GM12872 (cell line): ENCODE measurements around the gene YPEL1.

Source experiments
- TF ChIP-seq, protein P1 (sequence below): IDR thresholded peaks from 3 replicates; pipeline ENCODE4 v1.5.1; 2011; ENCODE audit warnings: low read depth, mild to moderate bottlenecking, low read length, moderate library complexity; ENCODE audit not compliant: insufficient read depth

YPEL1 gene

DNA sequence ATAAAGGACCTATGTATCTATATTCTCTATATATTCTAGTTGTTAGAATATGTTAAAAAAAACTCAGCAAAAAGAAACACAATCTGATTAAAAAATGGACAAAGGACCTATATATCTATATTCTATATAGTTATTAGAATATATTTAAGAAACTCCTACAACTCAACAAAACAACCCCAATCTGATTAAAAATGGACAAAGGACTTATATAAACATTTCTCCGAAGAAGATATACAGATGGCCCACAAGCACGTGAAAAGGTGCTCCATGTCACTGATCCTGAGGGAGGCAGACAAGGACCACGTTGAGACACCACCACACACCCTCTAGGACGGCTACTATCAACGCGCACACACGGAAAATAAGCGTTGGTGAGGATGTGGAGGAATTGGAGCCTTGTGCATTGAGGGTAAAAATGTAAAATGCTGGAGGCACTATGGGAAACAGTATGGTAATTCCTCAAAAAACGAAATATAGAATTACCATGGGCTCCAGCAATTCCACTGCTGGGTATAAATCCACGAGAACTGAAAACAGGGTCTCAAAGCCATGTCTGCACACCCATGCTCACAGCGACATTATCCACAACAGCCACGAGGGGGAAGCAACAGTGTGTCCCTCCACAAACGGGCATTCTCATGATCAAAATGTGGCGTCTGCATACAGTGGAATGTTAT lies 22.7 kb downstream of the YPEL1 start:
- TF ChIP-seq, protein P1, sequence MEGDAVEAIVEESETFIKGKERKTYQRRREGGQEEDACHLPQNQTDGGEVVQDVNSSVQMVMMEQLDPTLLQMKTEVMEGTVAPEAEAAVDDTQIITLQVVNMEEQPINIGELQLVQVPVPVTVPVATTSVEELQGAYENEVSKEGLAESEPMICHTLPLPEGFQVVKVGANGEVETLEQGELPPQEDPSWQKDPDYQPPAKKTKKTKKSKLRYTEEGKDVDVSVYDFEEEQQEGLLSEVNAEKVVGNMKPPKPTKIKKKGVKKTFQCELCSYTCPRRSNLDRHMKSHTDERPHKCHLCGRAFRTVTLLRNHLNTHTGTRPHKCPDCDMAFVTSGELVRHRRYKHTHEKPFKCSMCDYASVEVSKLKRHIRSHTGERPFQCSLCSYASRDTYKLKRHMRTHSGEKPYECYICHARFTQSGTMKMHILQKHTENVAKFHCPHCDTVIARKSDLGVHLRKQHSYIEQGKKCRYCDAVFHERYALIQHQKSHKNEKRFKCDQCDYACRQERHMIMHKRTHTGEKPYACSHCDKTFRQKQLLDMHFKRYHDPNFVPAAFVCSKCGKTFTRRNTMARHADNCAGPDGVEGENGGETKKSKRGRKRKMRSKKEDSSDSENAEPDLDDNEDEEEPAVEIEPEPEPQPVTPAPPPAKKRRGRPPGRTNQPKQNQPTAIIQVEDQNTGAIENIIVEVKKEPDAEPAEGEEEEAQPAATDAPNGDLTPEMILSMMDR: peak; percentile 79

DNA sequence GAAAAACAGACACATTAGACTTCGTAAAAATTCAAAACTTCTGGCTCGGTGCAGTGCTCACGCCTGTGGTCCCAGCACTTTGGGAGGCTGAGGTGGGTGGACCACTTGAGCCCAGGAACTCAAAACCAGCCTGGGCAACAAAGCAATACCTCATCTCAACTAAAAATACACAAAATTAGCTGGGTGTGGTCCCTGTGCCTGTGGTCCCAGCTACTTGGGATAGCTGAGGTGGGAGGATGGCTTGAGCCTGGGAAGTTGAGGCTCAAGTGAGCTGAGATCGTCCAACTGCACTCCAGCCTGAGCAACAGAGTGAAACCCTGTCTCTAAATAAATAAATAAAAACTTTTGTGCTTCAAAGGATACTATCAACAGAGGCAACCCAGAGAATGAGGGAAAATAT lies 23.7 kb downstream of the YPEL1 start:
- TF ChIP-seq, protein P1: no peak

DNA sequence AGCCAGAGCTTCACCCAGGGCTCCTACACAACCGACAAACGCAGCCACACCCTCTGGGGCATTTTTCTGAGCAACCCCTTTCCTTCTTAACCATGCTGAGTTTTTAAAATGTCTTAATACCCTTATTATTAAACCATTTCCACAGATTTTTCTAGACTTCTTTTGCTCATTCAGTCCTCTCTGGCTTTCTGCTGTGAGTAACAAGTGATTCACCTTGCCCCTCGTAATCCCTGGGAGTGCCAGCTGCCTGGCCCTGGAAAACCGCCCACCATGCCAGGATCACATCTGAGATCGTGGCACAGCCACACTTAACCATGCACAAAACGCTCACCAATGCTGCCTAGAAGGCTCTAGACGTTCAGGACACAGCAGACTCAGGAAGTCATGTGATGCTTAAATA lies 25.4 kb downstream of the YPEL1 start:
- TF ChIP-seq, protein P1: no peak

DNA sequence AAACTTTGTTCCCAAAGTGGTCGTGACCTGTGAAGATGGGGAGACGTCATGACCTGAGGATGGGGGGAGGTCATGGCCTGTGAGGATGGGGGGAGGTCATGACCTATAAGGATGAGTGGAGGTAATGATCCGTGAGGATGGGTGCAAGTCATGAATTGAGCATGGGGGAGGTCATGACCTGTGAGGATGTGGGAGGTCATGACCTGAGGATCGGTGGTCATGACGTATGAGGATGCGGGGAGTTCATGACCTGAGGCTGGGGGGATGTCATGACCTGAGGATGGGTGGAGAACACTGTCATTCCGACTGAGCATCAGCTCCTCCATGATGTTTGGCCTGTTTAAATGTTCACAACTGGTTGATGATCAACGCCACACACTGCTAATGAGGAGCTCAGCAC lies 25.9 kb downstream of the YPEL1 start:
- TF ChIP-seq, protein P1: no peak

DNA sequence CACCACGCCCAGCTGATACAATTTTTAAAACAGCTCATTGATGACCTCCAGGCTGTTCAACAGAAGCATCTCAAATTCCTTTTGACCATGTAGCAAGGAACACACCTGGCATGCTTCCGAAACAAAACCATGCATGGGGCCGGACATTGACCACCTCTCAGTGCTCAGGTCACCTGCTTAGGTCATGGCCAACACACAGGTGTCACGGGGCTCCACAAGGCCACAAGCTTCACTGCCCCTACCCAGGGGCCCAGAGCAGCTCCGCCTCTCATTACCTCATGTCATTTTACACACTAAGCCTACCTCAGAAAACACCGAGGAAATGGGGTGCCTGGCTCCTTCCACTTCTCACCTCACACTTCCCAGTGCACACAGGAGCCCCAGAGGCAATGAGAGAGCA lies 26.6 kb downstream of the YPEL1 start:
- TF ChIP-seq, protein P1: no peak

DNA sequence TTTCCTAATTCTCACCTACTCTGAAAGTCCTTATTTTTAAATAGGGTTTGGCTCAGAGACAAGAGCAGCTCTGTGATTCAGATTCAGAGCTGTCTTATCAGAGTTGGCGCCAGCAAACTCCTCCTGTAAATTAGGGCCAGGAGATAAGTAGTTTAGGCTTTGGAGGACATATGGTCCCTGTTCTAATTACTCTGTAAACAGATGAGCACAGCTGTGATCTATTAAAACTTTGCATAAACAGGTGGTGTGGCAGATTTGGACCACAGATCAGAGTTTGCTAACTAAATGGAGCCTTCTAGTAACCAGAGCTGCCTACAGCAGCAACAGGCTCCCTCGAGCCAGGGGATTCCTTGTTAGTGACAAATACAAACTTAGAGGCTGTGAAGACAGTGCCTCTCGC lies 27.9 kb downstream of the YPEL1 start:
- TF ChIP-seq, protein P1: no peak

DNA sequence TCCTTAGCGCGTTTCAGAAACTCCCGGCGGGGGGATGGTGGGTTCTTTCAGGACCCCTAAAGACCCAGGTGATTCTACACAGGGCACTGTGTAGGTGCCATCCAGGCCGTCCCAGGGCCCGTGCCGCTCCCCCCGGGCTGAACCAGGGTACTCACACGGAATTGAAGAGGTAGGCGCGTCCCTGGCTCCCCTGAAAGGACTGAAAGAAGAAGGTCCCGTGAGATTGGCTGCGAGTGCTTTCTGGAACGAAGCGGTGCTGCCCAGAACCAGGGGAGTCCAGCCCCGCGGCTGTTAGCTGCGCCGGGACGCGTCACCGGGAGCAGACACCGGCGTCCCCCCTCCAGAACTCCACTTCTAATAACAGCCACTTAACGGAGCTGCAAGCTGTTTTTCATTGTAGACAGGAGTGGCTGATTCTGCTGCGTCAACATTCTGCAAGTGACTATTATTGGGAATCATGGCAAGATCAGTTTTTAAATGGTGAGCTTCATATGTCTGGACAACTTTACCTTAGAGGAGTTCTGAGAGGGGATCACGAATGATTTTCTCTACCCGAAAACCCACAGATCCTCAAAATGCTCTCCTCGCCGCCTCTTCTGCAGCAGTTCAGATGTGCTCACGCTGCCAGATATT lies 31.8 kb downstream of the YPEL1 start:
- TF ChIP-seq, protein P1: no peak
